Psoas muscle (tissue), 8 donors: ENCODE results near the gene GALR1. TPM values are rescaled to one million over a fixed set of nuclear protein-coding genes. Genes with fewer than 3 reads are reported as not detected.

Experiments used
- ATAC-seq, 4 donors: fragments of 200-7000 bp; cut with Tn5 transposase; one replicate each; pipeline ENCODE4 v1.9.1; 2020; ENCODE audit warnings: moderate library complexity in 3 of 4, mild to moderate bottlenecking in 2 of 4
- DNase-seq, 2 donors: peaks; one replicate each; pipeline ENCODE4 v3.0.0-alpha.2; 2020
- H3K27ac ChIP-seq: fragments of 200-600 bp; one replicate; pipeline ENCODE4 v1.8.0; 2022
- H3K27me3 ChIP-seq, 3 donors: fragments of 200-600 bp in 1 of 3; one replicate each; pipeline versions ENCODE4 v1.6.1 to v1.8.0; 2013 to 2022; ENCODE audit warnings: low read length in 2 of 3, mild to moderate bottlenecking in 2 of 3, moderate library complexity in 1 of 3; ENCODE audit not compliant: insufficient read depth in 3 of 3
- H3K36me3 ChIP-seq, 2 donors: fragments of 200-600 bp in 1 of 2; one replicate each; pipeline versions ENCODE4 v1.6.1 to v1.8.0; 2013 to 2022; ENCODE audit warnings: low read depth in 1 of 2, mild to moderate bottlenecking in 1 of 2, moderate library complexity in 1 of 2; ENCODE audit not compliant: insufficient read depth in 1 of 2
- H3K4me1 ChIP-seq: fragments of 200-600 bp; one replicate; pipeline ENCODE4 v1.8.0; 2022
- H3K4me3 ChIP-seq: fragments of 200-600 bp; one replicate; pipeline ENCODE4 v1.8.0; 2022; ENCODE audit warnings: mild to moderate bottlenecking
- H3K9me3 ChIP-seq: fragments of 200-600 bp; one replicate; pipeline ENCODE4 v1.8.0; 2022
- WGBS, 3 donors: extraction: QIAGEN DNeasy Blood & Tissue Kit; methylation state at CpG; one replicate each; pipeline versions ENCODE4 v1.1.6 to v1.1.7; 2013; 5-methylcytosine and 5-hydroxymethylcytosine counted together
- intact Hi-C, 2 donors: fragments of 100-400 bp; cut with DNase I; formaldehyde crosslinking; loops; one replicate each; pipeline versions ENCODE4 v1.11.0 to v1.14.2; 2022
- polyA plus RNA-seq, 3 donors: library from polyadenylated mRNA; stranded (reverse); fragments of 200-250 nt; gene quantifications; one replicate each; pipeline ENCODE4 v1.2.3, GENCODE V29; 2013
- total RNA-seq, 4 donors: library from RNA; stranded (reverse); fragmentation: NEBNext Ultra II Directional in 2 of 4; extraction: Animal tissue kit (Norgen Biotek cat#: 25700) in 2 of 4; gene quantifications; one replicate each; pipeline versions ENCODE4 v1.2.1 to v1.2.4, GENCODE V29; 2021 to 2023
- TF ChIP-seq, protein P1 (sequence below): fragments of 200-600 bp; IDR thresholded peaks from one replicate; pipeline ENCODE4 v1.8.0; 2022; ENCODE audit warnings: antibody characterized with exemption
- donor health status: healthy with polysubstance abuse.
- donor health status: DM: no; HTN: no; CAD: no; lungs with moderate emphysema.
- donor health status: Bipolar disorder and iron deficiency.
- donor health status: healthy.
- donor health status: DM: yes; HTN: yes; CAD: no.
- donor health status: DM: no; HTN: no; CAD: no.
- donor health status: DM: no; HTN: no; CAD: no.
- donor health status: DM: yes; HTN: yes; CAD: no.

GALR1 gene
- total and polyA plus RNA-seq, 7 donors = under 0.01 to 0.02 TPM; not detected in 5

DNA sequence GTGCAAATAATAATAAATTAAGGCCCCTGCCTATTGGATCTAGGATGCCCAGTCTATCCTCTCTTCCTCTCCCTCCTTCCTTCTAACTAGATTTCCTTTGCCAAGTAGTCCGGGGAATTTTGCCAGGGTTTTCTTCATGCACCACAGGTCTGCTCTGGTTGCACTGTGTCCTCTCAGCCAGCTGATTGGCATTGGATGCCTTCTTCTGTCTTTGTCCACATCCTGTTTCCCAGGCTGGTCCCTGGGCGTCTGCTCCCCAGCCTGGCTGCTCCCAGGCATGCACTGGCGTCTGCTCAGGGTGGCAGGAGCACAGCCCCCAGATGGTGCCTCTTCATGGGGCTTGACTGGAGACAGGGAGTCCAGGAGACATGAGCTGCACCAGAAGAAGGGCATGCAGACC, 66.4 kb downstream of the GALR1 start:
- Histone ChIP-seq H3K27ac (no peak overlapping the region), H3K9me3 (no peaks in the 10 kb centered on the region), H3K4me3 (no peak overlapping the region), H3K36me3 (no peaks in the 10 kb centered on the region), H3K27me3 (no peaks in the 10 kb centered on the region), H3K4me1 (peaks cover 2% of the 10 kb centered on the region)
- intact Hi-C loops = loop anchor here in 1 of 2 donors (10.0 kb wide), 1 partner anchor 171 kb away; no protein-coding TSS in a partner anchor
- TF ChIP-seq, protein P1, sequence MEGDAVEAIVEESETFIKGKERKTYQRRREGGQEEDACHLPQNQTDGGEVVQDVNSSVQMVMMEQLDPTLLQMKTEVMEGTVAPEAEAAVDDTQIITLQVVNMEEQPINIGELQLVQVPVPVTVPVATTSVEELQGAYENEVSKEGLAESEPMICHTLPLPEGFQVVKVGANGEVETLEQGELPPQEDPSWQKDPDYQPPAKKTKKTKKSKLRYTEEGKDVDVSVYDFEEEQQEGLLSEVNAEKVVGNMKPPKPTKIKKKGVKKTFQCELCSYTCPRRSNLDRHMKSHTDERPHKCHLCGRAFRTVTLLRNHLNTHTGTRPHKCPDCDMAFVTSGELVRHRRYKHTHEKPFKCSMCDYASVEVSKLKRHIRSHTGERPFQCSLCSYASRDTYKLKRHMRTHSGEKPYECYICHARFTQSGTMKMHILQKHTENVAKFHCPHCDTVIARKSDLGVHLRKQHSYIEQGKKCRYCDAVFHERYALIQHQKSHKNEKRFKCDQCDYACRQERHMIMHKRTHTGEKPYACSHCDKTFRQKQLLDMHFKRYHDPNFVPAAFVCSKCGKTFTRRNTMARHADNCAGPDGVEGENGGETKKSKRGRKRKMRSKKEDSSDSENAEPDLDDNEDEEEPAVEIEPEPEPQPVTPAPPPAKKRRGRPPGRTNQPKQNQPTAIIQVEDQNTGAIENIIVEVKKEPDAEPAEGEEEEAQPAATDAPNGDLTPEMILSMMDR = no peak
- DNase-seq = no peak
- whole genome bisulfite sequencing, 3 donors = 23 to 38% (median 24%) methylated on average over 3 of the region's 3 CpGs
- no peak for ATAC-seq

DNA sequence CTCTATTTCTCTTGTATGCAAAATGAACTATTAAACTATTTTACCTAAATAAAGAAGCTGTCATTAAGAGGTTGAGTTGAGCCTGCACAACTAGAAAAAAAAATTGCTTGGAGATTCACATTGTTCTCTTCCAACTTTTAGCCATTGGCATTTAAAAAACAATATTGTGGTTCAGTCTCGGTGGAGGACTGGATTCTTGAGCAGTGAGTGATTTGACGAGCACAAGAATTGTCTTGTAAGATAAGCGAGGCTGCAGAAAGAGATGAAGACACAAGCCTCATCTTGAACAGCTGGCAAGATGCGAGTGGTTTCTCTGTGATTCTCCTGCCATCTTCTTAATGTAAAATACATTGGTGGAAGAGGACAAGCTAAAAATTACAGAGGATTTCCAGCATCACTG, 67.0 kb downstream of the GALR1 start:
- ATAC-seq (no peak), DNase-seq (no peak)
- H3K4me1 ChIP-seq = peaks cover 2% of the 10 kb centered on the region
- TF ChIP-seq, protein P1 = no peak
- H3K36me3 ChIP-seq = no peaks in the 10 kb centered on the region
- 74 to 86% (median 76%) methylated on average over 4 of the region's 4 CpGs for WGBS, 3 donors
- no peak overlapping the region for H3K27ac ChIP-seq
- H3K9me3 ChIP-seq = no peaks in the 10 kb centered on the region
- H3K27me3 ChIP-seq = no peaks in the 10 kb centered on the region
- H3K4me3 ChIP-seq = no peak overlapping the region
- intact Hi-C loops = loop anchor here in 1 of 2 donors (10.0 kb wide), 1 partner anchor 172 kb away; no protein-coding TSS in a partner anchor

DNA sequence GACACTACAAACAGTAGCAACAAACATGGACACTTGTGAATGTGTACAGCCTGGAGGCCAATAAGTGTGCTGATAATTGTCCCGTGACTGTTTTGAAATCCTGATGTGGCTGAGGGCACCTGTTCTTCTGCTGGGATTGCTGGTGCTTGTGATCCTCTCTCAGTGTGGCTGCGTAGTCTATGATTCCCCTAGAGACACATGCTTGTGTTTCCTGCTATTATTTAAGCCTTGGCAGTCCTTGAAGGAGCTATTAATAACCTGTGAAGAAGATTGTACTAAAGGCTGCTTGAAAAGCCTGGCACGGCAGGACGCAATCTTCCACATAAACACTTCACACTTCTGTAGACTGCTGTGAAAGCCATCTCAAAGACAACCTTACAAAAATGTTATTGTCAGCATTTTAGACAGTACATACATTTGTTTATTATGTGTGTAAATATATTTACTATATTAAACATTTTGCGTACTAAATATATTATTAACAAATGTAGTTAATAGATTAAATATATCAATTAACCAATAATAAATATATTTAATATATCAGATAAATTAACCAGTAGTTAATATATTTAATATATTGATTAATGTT, 71.4 kb downstream of the GALR1 start:
- Histone ChIP-seq H3K36me3 (no peaks in the 10 kb centered on the region), H3K9me3 (no peaks in the 10 kb centered on the region), H3K27ac (peak overlapping the region; percentile 33), H3K4me1 (peaks cover 2% of the 10 kb centered on the region), H3K27me3 (no peaks in the 10 kb centered on the region), H3K4me3 (no peak overlapping the region)
- intact Hi-C loops = no loop called here
- DNase-seq = no peak
- ATAC-seq = peak; percentile 64 to 96 (median 92)
- TF ChIP-seq, protein P1 = no peak
- WGBS, 3 donors = 18 to 26% (median 19%) methylated on average over 5 of the region's 5 CpGs

DNA sequence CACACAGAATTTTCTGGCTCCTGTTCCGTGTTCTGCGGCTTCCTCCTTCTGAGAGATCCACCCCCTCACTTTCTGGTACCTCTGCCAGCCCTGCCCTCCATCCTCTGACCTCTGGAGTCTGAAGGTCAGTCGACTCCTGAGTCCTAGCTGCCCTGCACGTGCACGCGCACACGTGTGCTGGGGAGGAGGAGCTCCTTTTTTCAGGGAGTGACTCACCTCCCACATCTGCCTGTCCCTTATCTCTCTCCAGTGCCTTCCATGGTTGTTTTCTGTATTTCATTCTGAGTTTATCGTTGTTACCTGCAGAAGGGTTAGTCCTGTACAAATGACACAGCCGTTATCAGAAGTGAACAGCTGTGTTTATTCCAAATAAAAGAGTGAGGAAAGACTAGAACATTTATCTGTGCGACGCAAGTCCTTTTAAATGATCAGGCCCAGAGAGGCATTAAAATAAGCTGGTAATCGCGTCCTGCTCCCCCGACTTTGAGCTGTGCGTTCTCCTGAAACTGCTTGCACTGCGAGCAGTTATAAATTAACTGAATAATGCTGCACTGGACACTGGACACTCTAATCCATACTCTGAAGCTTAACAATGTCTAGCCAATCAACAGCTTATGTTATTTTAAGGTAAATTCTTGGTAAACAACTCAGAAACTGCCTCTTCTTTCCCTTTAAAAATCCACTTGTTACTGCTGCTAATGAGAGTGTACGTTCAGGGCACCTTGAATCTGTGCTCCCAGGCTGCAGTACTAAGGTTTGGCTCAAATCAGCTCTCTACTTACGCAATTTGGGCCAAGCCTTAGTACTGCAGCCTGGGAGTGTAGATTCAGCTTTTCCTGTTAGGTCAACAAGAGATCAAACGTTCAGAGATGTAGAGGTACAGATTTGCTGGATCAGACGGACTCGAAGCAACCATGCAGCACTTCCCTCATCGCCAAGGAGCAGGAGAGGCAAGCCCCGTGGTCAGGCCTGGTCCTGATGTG, 72.5 kb downstream of the GALR1 start:
- Histone ChIP-seq H3K27ac (no peak overlapping the region), H3K4me3 (no peak overlapping the region), H3K27me3 (no peaks in the 10 kb centered on the region), H3K9me3 (no peaks in the 10 kb centered on the region), H3K36me3 (no peaks in the 10 kb centered on the region), H3K4me1 (peaks cover 2% of the 10 kb centered on the region)
- 76 to 82% (median 78%) methylated on average over 23 of the region's 23 CpGs for WGBS, 3 donors
- ATAC-seq = no peak
- TF ChIP-seq, protein P1 = no peak
- no peak for DNase-seq
- intact Hi-C loops = no loop called here
